Left ventricle myocardium inferior (tissue), 1 donor: ENCODE measurements around the gene ZNF780B. TPM values are rescaled to one million over a fixed set of nuclear protein-coding genes. Genes with fewer than 3 reads are reported as not detected.

Source experiments
- DNase-seq: peaks from one replicate; pipeline ENCODE4 v3.0.0-alpha.2; 2020
- H3K27ac ChIP-seq: fragments of 200-600 bp; replicated peaks from 2 replicates; pipeline ENCODE4 v1.8.0; 2021
- H3K27me3 ChIP-seq: fragments of 200-600 bp; 2 replicates; pipeline ENCODE4 v1.8.0; 2021; ENCODE audit warnings: low read depth
- H3K36me3 ChIP-seq: fragments of 200-600 bp; 2 replicates; pipeline ENCODE4 v1.8.0; 2021
- H3K4me1 ChIP-seq: fragments of 200-600 bp; 2 replicates; pipeline ENCODE4 v1.8.0; 2021
- H3K4me3 ChIP-seq: fragments of 200-600 bp; 2 replicates; pipeline ENCODE4 v1.8.0; 2021; ENCODE audit warnings: mild to moderate bottlenecking, moderate library complexity
- H3K9me3 ChIP-seq: fragments of 200-600 bp; replicated peaks from 2 replicates; pipeline ENCODE4 v1.8.0; 2021
- intact Hi-C: fragments of 100-400 bp; cut with micrococcal nuclease; formaldehyde crosslinking; loops from one replicate; pipeline ENCODE4 v1.11.0; 2022
- total RNA-seq: library from RNA; stranded (reverse); fragmentation: NEBNext Ultra II Directional; extraction: Animal tissue kit (Norgen Biotek cat#: 25700); gene quantifications from one replicate; pipeline ENCODE4 v1.2.1, GENCODE V29; 2021
- TF ChIP-seq, protein P1 (sequence below): fragments of 200-600 bp; IDR thresholded peaks from 2 replicates; pipeline ENCODE4 v1.8.0; 2021; ENCODE audit warnings: antibody characterized with exemption, mild to moderate bottlenecking, borderline replicate concordance
- donor health status: DM: no; HTN: yes; CAD: no; lungs with severe emphysema.

The ZNF780B gene
- total RNA-seq, 1 donor from 2014 or later, result 26.6 TPM

DNA sequence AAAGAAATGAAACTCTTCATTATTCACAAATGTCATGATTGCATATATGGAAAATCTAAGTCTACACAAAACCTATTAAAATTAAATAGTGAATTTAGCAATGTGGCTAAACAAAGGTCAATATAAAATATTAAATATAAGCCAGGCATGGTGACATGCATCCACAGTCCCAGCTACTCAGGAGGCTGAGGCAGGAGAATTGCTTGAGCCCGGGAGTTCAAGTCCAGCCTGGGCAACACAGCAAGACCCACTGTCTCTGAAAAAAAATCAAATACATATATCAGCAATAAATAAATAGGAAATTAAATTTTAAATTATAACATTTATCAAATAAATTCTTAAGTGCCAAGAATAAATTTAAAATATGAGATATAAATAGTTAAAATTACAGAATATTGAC is 73.1 kb downstream of the ZNF780B start:
- H3K36me3 ChIP-seq, result peaks cover 66% of the 10 kb centered on the region
- no peak overlapping the region for H3K4me3 ChIP-seq
- DNase-seq, result no peak
- TF ChIP-seq, protein P1, sequence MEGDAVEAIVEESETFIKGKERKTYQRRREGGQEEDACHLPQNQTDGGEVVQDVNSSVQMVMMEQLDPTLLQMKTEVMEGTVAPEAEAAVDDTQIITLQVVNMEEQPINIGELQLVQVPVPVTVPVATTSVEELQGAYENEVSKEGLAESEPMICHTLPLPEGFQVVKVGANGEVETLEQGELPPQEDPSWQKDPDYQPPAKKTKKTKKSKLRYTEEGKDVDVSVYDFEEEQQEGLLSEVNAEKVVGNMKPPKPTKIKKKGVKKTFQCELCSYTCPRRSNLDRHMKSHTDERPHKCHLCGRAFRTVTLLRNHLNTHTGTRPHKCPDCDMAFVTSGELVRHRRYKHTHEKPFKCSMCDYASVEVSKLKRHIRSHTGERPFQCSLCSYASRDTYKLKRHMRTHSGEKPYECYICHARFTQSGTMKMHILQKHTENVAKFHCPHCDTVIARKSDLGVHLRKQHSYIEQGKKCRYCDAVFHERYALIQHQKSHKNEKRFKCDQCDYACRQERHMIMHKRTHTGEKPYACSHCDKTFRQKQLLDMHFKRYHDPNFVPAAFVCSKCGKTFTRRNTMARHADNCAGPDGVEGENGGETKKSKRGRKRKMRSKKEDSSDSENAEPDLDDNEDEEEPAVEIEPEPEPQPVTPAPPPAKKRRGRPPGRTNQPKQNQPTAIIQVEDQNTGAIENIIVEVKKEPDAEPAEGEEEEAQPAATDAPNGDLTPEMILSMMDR, result no peak
- H3K4me1 ChIP-seq, result peaks cover 12% of the 10 kb centered on the region
- H3K27ac ChIP-seq, result no peak overlapping the region
- H3K27me3 ChIP-seq, result no peaks in the 10 kb centered on the region
- peaks cover 40% of the 10 kb centered on the region for H3K9me3 ChIP-seq
- intact Hi-C loops, result no loop called here

Other genes starting within 250 kb of the ZNF780B start
- 30.2 TPM for gene DYRK1B, start 222.1 kb downstream of the ZNF780B start, total RNA-seq
- gene FBL, start 209.9 kb downstream of the ZNF780B start, total RNA-seq, result 63.1 TPM
- 4.1 TPM for gene FCGBP, start 121.6 kb downstream of the ZNF780B start, total RNA-seq
- gene PSMC4, start 85.1 kb downstream of the ZNF780B start, total RNA-seq, result 70.7 TPM
- gene ZNF546, start 59.2 kb downstream of the ZNF780B start, total RNA-seq, result 7.8 TPM
- 10.3 TPM for gene ZNF780A, start 34.7 kb upstream of the ZNF780B start, total RNA-seq
- gene MAP3K10, start 135.2 kb upstream of the ZNF780B start, total RNA-seq, result 17.1 TPM
- gene TTC9B, start 162.2 kb upstream of the ZNF780B start, total RNA-seq, result not detected
- gene CCNP, start 170.5 kb upstream of the ZNF780B start, total RNA-seq, result 0.30 TPM
- gene AKT2, start 229.1 kb upstream of the ZNF780B start, total RNA-seq, result 107 TPM